Activated naive CD4-positive, alpha-beta T cell treated with Interleukin-2 at 50 U/mL for 16 hours (primary cell): ENCODE measurements around the gene SERPINE1.
A peak's percentile ranks its signal among the peaks of the same experiment; 100 is the strongest.
"Not testable (repeated sequence)": the region's sequence is repeated elsewhere in the genome, so short reads cannot be mapped to it uniquely, and the experiment has no call there.

ENCODE experiments used
- DNase-seq: peaks from one replicate; pipeline ENCODE4 v3.0.0-alpha.2; 2020

The SERPINE1 gene

DNA sequence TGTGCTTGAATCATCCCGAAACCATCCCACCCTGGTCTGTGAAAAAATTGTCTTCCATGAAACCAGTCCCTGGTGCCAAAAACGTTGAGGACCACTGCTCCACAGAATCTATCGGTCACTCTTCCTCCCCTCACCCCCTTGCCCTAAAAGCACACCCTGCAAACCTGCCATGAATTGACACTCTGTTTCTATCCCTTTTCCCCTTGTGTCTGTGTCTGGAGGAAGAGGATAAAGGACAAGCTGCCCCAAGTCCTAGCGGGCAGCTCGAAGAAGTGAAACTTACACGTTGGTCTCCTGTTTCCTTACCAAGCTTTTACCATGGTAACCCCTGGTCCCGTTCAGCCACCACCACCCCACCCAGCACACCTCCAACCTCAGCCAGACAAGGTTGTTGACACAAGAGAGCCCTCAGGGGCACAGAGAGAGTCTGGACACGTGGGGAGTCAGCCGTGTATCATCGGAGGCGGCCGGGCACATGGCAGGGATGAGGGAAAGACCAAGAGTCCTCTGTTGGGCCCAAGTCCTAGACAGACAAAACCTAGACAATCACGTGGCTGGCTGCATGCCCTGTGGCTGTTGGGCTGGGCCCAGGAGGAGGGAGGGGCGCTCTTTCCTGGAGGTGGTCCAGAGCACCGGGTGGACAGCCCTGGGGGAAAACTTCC is 784 bp upstream of the SERPINE1 start:
- no peak for DNase-seq

DNA sequence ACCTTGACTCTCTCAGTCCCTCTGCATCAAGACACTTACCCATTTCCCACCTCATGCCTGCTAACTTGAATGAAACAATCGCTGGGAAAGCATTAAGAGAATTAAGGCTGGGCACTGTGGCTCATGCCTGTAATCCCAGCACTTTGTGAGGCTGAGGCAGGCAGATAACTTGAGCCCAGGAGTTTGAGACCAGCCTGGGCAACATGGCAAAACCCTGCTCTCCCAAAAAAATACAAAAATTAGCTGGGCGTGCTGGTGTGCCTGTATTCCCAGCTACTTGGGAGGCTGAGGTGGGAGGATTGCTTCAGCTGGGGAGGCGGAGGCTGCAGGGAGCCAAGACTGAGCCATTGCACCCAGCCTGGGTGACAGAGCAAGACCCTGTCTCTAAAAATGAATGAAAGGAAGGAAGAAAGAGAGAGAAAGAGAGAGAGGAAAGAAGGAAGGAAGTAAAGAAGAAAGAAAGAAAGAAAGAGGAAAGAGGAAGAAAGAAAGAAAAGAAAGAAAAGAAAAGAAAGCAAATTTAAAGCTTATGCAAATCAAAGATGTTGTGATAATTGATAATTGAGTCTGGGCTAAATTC is 646 bp downstream of the SERPINE1 start:
- DNase-seq: no peak

DNA sequence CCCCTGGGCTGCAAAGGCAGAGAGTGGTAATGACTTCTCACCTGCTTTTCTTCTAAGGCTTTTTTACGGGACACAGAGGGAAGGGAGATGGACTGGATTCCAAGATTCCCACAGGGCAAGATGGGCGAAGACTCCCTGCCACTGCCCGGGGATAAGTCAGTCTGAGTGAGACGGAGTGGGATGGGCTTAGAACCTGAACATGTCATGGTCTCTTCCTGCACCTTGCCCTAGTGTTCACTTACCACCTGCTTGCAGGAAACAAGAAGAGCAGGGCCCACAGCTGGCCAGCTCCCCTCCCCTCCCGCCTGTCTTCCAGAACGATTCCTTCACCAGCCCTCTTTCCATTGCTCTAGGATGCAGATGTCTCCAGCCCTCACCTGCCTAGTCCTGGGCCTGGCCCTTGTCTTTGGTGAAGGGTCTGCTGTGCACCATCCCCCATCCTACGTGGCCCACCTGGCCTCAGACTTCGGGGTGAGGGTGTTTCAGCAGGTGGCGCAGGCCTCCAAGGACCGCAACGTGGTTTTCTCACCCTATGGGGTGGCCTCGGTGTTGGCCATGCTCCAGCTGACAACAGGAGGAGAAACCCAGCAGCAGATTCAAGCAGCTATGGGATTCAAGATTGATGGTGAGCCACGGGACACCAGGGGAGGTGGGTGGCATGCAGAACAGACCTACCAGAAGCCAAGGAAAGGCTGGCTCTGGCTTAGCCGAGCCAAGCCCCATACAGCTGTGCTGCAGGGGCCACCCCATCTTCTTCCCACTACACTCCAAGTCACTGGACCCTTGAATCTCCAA is 1.3 kb downstream of the SERPINE1 start:
- no peak for DNase-seq

DNA sequence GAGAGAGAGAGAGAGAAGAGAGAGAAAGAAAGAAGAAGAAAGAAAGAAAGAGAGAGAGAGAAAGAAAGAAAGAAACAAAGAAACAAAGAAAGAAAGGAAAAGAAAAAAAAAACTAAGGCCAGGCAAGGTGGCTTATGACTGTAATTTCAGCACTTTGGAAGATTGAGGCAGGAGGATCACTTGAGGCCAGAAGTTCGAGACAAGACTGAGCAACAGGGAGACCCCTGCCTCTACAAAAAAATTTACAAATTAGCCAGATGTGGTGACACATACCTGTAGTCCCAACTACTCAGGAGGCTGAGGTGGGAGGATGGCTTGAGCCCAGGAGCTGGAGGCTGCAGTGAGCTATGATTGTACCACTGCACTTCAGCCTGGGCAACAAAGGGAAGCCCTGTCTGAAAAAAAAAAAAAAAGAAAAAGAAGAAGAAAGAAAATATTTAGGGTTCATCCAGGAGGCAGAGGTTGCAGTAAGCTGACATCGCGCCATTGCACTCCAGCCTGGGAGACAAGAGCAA is 2.8 kb downstream of the SERPINE1 start:
- no peak for DNase-seq

DNA sequence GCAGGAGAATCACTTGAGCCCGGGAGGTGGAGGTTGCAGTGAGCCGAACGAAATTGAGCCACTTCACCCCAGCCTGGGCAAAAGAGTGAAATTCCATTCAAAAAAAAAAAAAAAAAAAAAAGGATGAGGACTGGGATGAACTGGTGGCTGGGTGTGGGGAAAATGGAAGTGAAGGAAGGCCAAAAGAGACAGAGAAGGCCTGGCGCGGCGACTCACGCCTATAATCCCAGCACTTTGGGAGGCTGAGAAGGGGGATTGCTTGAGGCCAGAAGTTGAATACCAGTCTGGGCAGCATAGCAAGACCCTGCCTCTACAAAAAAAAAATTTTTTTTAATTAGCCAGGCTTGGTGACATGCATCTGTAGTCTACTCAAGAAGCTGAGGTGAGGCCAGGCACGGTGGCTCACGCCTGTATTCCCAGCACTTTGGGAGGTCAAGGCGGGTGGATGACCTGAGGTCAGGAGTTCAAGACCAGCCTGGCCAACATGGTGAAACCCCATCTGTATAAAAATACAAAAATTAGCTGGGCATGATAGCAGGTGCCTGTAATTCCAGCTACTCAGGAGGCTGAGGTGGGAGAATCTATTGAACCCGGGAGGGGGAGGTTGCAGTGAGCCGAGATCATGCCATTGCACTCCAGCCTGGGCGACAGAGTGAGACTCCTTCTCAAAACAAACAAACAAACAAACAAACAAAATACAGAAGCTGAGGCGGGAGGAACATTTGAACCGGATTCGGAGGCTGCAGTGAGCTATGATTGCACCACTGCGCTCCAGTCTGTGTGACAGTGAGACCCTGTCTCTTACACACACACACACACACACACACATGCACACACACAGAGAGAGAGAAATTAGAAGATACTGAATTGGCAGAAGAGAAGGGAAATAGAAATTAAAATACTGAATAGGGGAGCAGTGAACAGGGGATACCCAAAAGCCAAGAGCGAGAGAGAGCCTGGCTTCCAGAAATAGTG is 6.0 kb downstream of the SERPINE1 start:
- not testable (repeated sequence) for DNase-seq

DNA sequence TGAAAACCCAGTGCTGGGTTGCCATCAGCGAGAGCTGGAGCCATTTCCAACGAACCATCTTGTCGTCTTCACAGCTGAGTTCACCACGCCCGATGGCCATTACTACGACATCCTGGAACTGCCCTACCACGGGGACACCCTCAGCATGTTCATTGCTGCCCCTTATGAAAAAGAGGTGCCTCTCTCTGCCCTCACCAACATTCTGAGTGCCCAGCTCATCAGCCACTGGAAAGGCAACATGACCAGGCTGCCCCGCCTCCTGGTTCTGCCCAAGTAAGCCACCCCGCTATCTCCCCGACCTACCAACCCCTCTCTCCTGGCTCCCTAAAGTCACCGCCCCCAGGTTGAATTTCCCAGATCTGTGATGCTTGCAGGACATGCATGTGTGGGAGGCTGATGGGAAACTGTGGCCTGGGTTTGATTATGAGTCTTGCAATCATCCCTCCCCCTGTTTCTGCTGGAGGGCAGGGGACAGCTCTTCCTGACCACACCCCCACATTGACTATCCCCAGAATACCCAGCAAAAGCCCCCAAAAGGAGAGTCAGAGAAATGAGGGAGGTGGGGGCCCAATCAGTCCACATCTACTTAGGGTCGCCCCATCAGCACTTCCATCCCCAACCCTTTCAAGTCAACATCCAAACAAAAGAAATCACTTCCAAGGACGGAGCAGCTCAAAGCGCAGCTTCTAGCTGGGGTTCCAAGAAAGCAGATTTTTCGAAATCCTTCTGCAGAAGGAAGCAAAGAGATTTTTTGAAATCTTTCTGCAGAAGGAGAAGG is 6.9 kb downstream of the SERPINE1 start:
- DNase-seq: no peak

DNA sequence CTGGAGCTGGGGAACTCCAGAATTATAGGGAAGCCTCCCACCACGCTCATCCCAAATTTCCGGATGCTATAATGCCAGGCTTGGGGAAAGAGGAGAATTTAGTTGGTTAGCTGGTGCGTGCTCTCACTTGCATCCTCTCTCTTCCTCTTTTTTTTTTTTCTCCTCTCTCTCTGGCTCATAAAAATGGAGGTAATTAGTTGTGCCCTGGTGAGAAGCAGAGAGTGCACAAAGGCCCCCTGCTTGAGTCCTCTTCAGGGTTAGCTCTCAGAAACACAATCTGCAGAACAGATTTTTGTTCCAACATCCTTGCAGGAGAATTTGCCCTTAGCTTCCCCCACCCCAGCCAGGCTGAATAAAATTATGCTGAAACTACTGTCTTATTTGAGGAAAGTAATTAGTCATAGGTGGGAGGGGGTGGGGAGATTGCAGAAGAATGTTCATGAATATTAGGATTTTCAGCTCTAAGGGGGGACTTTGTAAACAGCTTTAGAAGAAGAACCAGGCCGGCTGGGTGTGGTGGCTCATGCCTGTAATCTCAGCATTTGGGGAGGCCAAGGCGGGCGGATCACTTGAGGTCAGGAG is 7.6 kb downstream of the SERPINE1 start:
- no peak for DNase-seq

DNA sequence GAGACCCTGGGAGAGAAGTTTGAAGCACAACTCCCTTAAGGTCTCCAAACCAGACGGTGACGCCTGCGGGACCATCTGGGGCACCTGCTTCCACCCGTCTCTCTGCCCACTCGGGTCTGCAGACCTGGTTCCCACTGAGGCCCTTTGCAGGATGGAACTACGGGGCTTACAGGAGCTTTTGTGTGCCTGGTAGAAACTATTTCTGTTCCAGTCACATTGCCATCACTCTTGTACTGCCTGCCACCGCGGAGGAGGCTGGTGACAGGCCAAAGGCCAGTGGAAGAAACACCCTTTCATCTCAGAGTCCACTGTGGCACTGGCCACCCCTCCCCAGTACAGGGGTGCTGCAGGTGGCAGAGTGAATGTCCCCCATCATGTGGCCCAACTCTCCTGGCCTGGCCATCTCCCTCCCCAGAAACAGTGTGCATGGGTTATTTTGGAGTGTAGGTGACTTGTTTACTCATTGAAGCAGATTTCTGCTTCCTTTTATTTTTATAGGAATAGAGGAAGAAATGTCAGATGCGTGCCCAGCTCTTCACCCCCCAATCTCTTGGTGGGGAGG is 10.8 kb downstream of the SERPINE1 start:
- DNase-seq: no peak

DNA sequence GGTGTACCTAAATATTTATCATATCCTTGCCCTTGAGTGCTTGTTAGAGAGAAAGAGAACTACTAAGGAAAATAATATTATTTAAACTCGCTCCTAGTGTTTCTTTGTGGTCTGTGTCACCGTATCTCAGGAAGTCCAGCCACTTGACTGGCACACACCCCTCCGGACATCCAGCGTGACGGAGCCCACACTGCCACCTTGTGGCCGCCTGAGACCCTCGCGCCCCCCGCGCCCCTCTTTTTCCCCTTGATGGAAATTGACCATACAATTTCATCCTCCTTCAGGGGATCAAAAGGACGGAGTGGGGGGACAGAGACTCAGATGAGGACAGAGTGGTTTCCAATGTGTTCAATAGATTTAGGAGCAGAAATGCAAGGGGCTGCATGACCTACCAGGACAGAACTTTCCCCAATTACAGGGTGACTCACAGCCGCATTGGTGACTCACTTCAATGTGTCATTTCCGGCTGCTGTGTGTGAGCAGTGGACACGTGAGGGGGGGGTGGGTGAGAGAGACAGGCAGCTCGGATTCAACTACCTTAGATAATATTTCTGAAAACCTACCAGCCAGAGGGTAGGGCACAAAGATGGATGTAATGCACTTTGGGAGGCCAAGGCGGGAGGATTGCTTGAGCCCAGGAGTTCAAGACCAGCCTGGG is 11.4 kb downstream of the SERPINE1 start:
- DNase-seq: peak; percentile 89

DNA sequence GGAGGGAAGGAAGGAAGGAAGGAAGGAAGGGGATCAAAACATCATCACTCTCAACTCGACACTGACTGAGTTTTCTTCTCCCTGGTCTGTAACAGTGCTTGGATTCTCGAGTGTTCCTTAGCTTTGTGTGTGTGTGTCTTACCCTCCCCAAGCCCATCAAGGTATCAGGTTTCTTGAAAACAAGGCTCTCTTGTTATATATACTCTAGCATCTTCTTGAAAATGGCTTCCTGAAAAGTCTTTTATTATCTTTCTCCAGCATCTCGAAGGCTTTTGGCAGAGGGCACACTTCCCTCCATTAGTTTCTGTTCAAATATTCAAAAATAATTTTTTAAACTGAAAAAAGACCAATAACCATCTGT is 13.4 kb downstream of the SERPINE1 start:
- no peak for DNase-seq

DNA sequence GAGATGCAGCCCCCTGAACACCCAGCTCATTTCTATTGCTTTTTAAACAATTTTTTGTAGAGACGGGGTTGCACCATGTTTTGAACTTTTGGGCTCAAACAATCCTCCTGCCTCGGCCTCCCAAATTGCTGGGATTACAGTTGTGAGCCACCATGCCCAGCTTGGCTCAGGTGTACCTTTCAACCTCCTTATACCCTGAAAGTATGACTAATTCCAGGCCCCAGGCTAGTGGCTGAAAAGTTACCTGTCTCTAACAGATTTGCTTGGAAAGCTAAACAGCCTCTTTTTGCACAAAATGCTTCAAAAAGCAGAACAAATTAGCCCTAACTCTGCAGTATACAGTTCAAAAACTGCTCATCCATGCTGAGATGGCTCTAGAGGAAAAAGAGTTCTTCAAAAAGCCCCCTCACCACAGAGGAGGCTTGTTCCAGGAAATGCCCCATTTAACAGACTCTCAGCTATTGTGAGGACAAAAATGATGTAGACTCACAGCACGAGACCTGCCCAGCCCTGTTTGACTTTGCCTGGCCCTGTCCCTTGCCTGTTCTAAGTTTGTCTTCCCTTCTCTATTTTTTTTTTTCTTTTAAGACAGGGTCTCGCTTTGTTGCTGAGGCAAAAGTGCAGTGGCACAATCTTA is 14.0 kb downstream of the SERPINE1 start:
- DNase-seq: no peak

DNA sequence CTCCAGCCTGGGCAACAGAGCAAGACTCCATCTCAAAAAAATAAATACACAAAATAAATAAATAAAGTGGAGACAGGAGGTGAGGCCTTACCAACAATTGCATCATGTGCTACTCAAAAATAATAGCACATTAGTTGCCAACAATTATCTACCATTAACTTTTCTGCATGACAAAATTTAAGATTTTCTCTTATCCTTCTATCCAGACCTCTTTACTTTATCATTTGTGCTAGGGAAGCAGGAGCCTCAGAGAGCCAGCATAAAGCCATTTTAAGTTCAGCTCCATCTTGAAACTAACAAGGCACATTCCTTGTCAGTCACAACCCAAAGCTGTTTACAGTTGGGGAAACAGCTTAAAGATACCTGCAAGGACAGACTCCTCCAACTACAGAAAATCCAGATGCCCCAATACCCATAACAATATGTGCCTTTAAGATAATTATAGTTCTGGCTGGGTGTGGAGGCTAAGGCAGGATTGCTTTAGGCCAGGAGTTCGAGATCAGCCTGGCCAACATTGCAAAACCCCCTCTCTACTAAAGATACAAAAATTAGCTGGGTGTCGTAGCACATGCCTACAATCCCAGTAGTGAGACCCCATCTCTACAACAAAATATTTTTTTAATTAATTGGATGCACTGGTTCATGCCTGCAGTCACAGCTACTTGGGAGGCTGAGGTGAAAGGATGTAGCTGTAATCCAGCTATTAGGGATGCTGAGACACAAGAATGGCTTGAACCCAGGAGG is 25.2 kb downstream of the SERPINE1 start:
- DNase-seq: no peak

DNA sequence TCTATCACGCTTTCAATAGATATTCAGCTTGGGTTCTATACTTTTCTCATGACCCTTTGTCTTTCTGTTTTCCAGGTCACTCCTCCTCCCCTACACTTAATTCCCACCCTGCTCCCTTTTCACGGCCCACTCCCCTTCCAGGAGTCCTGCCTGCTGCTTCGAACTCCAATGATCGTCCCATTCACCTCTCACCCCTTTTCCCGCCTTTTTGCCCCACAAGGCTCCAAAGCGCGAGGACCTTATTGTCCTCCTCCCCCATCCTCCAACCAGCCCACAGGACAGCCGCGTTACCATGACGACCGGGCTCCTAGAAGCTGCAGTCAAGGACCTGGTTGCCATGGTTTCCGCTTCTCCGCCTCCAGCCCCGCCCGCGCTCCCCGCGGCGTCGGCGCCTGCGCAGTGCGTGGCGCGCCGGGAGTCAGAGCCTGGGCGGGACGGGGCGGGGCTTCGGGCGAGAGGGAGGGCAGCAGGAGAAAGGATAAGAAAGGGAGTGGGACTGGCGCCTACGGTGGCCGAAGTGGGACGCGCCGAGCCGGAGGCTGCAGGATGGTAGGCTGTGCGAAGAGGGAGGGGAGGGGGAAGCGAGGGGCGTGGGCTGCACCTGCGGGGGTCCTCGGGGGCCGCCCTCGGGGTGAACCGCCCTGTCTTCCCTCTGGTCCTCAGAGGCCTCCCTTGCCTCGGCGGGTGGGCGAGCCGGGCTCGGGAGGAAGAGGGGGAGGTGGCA is 27.2 kb downstream of the SERPINE1 start, which contains the start of gene AP1S1:
AP1S1 (plus strand) TSS at position 508 of the 724 bp plus-strand sequence; CDS start at position 547, 39 bp downstream.
- DNase-seq: peak; percentile 89

DNA sequence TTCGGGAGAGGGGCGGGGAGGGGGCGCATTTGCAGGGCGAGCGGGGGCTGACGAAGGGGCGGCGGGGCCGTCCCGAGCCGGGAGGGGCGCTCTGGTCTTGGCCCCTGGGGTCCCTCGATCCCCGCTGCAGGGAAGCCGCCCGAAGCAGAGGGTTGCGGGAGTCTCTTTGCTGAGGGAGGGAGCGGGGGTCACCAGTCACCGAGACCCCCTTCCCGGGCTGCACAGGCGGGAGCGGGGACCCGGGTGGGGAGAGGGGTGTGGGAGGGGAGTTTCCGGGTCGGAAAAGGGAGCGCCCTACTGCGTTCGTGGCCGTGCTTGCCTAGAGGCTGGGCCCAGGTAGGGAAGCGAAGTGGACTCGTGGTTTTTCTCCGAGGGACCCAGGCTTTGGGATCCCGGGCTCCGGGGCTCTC is 27.8 kb downstream of the SERPINE1 start:
- no peak for DNase-seq

DNA sequence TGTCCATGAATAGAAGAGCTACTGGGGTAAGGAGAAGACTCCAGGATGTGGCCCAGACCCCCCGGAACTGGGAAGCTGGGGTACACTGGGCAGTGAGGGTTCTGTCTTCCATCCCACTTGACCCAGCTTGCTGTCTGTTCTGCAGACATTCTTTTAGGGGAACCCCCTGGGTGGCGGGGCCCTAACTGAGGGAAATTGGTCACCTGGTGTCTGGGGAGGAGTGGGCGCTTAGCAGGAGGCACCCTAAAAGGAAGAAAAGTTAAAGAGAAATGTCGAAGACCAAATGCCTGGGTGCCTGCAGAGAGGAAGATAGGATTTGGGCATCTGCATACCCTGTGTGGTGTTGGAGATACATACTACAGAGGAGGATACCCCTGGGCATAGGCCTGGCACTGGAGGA is 28.4 kb downstream of the SERPINE1 start:
- no peak for DNase-seq

DNA sequence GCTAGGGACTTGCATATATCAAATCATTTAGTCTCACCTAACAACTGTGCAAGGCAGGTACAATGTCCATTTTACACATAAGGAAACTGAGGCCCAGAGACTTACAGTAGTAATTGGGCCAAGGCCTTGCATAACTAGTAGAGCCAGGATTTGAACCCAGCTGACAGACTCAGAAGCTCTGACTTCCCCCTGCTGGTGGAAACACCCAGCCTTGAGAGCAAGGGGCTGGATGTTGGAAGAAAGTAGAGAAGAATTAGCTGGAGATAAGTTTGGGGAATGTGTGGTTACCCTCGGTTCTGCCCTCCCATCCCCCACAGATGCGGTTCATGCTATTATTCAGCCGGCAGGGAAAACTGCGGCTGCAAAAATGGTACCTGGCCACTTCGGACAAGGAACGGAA is 29.4 kb downstream of the SERPINE1 start:
- DNase-seq: no peak

DNA sequence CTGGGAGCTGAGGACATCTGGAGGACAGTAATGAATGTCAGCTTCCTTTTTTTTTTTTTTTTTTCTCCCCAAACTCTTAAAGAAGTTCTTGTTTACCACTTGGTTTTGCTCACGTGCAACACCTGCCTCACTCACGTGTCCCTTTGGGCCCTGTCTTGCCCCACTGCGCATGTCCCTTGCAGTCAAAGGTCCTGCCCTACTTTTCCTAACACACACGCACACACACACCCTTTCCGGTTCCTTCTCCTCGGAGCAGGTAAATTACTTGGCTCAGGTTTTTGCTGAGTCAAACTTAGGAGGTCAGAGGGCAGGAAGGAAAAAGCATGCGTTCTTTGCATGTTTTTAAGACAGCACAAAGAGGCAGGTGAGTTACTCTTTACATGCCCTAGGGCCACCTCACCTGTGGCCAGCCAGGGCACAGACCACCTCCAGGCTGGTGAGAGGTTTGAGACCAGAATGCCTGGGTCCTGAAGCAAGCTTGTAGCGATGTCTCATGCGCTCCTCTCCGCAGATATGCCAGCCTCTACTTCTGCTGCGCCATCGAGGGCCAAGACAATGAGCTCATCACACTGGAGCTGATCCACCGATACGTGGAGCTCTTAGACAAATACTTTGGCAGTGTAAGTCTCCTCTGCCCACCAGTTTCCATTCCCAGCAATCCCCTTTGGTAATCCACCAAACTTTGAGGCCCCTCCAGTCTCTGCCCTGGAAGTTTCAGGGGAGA is 30.1 kb downstream of the SERPINE1 start:
- DNase-seq: no peak
